CD4-positive, alpha-beta T cell treated with Interleukin-17A for 1 hour (primary cell): ENCODE measurements around the gene CADM3.

Source experiments
- DNase-seq: peaks from one replicate; pipeline ENCODE4 v3.0.0-alpha.2; 2020

Gene CADM3, protein sequence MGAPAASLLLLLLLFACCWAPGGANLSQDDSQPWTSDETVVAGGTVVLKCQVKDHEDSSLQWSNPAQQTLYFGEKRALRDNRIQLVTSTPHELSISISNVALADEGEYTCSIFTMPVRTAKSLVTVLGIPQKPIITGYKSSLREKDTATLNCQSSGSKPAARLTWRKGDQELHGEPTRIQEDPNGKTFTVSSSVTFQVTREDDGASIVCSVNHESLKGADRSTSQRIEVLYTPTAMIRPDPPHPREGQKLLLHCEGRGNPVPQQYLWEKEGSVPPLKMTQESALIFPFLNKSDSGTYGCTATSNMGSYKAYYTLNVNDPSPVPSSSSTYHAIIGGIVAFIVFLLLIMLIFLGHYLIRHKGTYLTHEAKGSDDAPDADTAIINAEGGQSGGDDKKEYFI

DNA sequence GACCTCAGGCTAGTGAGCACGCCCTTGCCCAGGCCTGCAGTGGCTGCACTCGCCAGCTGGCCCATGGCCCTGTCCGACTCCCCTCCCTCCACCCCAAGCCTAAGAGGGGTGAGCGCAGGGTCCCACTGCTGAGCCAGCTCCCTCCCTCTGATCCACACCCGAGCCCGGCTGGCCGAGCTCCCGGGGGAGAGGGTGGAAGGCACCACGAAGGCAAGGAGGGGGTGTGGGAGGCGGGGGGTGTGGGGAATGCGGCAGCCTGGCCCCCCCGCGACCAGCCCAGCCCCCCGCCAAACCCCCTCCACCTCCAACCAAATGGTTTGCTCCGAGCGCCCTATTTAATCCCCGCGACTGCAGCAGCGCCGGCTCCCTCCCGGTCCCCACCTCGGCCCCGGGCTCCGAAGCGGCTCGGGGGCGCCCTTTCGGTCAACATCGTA lies at the start of gene CADM3:
Gene CADM3, plus strand, starts transcription at position 362 of the 434 bp plus-strand sequence. CDS start 151 bp downstream, outside the sequence.
- no peak for DNase-seq

DNA sequence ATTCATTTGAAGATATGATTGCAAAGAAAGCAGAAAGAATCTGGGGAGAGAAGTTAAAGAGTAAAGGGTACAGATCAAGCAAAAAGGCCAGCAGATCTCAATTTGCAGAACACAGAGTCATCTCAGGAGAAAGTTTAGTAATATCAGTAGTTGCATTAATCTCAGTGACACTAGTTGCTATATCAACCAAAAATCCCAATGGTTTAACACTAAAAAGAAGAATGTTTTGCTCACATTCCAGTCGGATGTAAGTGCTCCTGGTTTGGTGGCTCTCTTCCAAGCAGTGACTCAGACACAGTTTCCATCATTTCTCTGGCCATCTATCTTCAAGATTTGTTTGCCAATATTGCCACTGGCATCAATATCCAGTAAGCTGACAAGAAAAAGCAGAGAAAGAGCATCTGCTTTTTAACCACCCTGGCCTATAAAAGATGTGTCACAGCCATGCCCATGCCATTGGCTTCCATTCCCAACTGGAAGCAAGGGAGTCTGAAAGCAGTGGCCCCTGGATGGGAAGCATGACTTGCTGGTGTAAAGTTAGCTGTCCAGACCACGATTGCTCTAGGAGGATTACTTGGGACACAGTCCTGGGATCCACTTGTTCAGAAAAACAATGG lies 49.3 kb upstream of the CADM3 start:
- DNase-seq = no peak

DNA sequence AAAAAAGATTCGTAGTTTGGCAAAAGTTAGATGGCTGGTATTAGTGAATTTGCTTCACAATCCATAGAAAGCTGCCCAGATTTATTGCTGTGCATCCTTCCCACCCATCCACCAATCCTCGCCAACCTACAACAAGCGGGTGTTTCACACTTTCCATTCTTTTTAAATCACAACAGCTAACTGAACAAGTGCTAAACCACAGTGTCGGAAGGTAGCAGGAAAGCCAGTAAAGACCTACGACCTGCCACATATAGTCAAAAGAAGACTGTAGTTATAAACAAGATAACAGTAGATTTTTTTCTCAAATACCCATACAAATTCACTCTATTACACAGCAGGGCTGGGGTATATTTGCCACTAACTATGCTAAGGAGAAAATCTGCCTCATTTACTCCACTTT lies 47.8 kb upstream of the CADM3 start:
- DNase-seq = no peak

DNA sequence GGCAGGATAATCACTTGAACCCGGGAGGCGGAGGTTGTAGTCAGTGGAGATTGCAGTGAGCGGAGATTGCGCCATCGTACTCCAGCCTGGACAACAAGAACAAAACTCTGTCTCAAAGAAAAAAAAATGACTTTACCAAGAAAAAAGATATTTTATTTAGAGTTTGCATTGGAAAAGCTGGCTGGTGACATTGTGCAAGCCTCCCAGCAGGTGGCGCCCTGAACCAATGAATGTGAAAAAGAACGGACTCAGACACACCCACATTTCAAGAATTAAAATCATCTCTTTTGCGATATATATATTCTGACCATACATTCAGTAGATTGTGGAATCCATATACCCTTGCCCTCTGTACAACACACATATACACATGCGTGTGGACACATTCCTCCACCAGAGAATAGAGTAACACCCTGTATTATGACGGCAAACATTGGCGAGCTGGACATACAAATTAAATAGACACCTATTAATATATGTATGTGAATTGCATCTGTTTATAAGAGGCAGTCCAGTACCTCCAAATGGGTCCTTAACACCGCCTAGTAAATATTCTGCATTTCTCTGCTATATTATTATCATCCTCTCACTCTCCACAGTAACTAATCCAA lies 39.0 kb upstream of the CADM3 start:
- DNase-seq = peak; percentile 58

DNA sequence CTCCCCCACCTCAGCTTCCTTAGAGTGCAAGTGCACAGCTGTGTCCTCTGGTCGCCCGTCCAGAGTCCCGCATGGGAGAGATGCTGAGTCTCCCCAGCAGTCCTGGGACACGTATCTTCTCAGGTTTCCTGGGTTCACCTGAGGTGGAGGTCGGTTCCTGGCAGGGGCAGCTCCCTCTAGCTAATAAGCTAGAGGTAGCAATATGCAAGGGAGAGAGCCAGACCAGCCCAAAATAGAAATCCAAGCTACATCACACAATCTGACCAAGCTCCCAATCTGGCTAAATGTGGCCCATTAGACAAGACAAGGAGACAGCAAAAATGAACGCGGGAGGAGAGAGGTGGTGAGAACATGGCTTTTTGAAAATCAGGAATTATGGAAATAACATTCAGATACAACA lies 30.9 kb upstream of the CADM3 start:
- no peak for DNase-seq

DNA sequence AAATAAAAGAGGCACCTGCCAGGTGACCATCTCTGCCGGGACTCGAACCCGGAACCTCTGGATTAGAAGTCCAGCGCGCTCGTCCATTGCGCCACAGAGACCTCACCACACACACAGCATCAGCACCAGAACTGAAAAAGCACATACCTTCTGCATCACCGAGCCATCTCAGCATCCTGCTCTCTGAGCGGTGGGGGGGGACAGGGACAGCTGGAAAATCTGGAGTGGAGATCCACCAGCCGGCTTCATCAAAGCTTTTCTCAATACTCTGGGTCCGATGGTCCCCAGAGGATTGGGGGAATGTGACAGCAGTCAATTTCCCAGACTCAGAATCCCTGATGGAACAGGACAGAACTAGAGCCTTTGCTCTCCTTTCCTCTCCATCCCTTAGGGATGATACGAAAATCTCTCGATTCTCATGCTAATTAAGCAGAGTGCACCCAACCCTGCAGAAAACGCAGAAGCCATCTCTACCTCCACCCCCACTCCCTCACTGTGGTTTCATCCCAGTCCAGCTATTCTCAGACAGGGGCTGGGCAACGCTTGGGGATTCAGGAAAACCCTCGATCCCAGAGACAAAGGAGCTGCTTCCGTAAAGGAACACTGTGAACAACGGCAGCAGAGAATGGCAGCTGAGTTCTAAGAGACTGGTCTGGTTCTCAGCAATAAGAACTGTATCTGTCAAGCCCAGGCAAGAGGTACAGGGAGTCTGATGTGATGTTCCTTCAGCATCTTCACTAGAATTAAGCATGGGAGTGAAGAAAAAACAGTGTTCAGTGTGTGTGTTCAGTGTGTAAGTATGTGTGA lies 29.6 kb upstream of the CADM3 start:
- no peak for DNase-seq

DNA sequence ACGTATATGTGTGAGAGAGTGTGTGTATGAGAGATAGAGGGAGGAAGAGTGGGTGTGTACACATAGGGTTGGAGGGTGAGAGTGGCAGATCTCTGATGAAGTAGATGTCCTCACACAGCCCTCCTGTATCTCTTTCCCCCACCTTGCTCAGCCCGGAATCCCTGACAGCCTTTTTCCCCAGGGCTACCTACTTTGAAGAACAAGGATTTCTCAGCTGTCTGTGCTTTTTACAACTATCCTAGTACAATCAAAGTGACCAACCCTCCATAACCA lies 29.1 kb upstream of the CADM3 start:
- no peak for DNase-seq

DNA sequence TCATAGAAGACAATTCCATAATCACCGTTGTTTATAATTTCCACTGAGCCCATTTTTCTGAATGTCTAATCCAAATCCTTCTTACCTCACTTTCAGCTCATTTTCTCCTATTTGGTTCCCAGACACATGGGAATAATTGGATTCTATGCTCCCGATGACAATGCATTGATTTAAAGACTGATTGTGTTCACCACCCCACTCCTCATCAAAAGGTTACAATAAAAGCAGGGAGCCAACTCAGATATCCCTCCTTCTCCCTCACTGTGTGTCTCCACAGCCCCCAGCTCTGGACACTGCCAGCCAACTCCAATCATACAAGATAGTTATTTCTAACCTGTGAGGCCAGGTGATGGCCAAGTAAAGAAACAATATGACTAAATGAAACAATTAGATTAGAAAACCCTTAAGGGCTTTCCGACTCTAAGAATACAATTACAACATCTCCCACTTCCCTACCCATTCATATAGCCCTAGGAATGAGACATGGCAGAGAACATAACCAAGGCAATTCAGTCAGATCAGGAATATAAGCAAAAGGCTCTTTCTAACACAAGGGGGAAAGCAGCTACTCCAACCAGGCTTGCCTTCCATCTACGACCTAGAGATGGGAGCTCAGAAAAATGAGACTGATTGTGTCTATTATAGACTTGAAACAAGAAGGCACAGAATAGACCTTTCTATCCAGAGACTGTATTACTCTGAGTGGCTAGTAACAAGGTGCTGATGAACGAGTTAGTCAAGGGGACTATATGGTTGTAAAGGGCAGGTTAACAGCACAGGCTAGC lies 28.5 kb upstream of the CADM3 start:
- DNase-seq = no peak

DNA sequence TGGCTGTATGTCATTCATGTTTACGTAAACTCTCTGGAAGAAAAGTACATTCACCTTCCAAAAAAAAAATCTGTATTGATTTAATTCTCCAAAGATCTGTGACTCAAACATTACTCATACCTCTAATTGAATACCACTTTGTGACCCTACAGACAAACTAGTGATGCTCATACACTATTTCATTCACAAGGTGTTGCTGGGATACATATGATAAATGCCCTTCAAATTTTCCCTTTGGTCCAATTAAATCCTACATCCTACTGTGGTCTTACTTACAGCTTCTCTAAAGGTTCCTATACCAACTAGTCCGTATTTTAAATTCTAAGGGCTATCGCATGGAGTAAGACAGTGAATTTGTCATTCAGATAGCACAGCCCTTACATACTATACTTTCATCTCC lies 26.8 kb upstream of the CADM3 start:
- DNase-seq = no peak

DNA sequence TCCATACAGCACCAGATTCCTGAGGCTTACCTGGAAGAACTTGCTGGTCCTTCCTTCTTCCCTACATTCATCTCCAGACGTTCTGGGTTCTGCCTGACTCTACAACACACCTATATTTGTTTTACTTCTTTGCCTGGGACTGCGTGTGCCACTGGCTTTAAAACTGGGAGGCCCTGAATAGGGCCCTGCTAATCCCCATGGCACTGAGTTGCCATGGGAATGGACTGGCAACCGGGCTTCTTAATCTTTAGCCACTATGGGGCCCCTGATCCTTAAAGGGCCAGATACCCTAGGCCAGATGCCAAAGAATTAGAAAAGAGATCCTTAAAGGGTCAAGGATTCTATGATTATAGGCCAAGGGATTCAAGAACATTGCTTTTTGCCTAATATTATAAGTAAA lies 24.4 kb upstream of the CADM3 start:
- DNase-seq = no peak

DNA sequence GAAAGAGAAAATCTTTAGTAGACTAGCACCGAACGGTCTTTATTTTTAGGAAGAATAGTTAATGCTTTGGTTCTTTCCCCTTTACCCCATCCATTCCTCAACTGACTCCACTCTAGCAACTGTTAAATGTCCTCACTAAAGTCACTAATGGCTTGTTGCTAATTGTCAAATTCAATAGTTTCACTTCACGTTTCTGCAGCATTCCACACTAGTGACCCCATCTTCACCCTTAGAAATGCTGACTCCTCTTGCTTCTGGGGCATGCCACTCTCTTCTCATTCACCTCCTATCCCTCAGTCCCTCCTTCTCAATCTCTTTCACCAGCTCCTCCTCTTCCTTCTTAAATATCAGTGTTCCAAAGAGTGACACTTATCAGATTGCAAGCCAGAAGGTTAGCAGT lies 19.4 kb upstream of the CADM3 start:
- DNase-seq = no peak

DNA sequence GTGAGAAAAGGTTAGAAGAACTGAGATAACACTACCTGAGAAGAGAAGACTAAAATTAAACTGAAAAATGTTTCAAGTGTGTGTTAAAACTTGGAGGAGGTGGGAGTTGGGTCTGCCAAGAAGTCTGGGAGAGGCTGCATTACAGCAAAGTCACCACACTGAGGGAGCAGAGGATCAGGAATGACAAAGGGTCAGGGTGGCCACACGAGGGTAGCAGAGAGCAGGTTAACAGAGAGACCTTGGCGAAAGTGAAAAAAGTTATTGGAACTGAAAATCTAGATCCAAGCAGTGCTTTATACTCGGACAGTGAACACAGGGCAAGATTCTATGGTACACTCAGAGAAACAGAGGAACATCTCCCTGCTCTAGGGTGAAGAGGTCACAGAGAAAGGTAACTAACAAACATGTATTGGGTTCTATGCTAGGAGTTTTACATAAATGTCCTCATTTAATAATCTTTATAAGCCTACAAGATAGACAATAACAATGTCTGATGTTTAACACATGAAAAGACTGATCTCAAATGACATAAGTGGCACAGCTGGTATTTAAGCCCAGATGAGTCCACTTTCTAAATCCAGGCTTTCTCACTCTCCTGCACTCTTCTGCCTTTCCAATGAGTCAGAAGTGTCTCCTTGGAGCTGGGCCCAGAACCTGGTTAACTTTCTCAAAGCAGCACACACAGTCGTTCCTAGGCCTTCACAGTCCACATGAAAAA lies 10.3 kb upstream of the CADM3 start:
- peak; percentile 63 for DNase-seq

DNA sequence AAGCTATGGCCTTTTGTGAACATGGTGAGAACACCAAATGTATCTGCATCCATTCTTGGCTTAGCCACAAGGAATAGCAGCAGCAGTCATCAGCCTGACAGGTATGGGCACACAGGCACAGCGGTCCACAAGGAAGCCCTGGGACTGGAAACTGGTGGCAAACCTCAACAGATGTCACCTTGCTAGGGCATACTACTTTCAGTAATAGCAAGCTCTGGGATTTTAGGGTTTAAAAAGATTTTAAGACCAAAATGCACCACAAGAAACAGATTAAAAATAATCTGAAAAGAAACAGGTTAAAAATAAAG lies 9.7 kb upstream of the CADM3 start:
- no peak for DNase-seq

DNA sequence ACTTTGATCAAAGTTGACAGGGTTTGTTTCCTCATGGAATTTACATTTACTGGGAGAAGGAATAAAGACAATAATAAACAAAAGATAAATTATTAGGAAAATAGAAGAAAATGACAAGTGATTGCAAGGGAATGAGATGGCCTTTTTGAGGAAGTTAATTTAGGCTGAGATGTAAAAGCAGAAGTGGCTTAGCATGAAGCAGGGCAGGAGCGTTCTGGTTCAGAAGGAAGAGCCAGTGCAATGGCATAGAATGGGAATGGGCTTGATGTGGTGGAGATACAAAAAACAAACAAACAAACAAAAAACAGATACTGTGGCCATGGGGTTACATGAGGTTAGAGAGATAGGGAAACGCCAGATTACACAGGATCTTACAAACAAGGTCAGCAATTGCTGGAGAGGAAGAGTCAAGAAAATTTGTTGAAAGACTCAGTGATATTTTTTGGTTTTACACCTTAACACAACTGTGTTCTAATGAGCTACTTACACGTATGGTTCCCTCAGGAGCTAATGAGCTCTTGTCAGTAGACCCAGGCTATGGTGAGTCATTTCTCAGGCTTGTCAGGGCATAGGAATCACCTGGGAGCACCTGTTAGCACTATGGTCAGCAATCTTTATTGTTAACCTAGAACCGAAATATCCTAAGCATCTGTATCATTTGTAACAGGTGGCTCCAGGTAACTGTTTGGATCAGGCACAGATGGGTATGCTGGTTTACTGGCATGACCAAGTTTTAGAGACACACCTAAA lies 8.7 kb upstream of the CADM3 start:
- no peak for DNase-seq

DNA sequence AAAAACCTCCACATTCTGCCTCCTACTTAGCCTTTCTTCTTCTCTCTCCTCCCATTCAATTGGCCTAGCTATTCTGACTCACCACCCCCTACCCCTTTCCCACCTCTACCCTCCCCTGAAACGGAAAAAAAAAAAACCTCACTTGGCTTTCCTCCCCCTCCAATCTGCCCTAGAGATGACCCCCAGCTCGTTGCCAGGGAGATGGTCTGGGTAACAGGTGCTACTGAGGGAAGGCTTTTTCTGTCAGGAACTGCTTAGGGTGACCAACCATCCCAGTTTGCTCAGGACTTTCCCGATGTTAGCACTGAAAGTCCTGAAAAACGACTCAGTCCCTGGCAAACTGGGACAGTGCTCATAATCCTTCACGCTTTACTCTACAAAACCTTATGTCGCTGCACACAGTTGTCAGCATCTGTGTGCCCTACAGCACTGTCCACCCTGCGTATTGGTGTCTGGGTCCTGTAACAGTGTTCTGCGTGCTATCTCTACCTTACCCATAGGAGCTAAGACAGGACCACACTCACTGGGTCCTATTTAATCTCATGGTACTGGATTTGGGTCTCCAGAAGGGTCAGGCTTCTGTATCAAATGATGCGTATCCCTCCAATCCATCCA lies 7.7 kb upstream of the CADM3 start:
- no peak for DNase-seq

DNA sequence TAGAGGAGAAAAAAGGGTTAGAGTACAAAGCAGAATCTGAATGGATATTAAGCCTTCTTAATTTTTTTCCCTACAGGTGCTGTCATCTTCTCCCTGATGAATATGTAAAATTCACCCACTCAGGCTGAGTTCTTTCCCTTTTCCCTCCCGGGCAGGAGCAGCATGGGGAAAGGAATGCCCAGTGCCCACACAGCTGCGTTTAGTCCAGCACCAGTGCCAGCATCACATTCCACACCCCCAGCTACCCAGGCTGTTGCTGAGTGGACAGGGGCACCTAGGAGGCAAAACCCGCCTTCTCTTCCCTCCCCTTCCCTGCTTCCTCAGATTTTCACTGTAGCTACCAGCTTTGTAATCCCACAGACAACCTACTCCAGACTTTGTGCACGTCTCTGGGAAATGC lies 3.4 kb upstream of the CADM3 start:
- no peak for DNase-seq

DNA sequence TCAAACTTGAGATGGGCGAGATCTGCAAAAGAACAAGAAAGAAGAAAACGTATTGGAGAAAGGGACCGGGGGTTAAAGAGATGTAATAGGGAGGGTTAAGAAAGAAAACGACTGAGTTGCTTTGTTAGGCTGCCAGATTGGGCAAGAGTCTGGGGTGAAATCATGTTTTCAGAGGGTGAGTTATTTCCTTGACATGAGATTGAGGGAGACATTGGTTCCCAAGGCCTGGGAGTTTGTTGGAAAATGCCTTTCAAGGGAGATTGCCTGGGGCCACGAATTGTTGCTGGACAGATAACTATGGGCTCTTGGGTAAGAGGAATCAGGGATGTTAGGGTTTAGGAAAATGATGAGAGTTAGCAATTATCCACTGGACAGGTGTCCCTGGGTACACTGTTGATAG lies 776 bp upstream of the CADM3 start:
- no peak for DNase-seq

DNA sequence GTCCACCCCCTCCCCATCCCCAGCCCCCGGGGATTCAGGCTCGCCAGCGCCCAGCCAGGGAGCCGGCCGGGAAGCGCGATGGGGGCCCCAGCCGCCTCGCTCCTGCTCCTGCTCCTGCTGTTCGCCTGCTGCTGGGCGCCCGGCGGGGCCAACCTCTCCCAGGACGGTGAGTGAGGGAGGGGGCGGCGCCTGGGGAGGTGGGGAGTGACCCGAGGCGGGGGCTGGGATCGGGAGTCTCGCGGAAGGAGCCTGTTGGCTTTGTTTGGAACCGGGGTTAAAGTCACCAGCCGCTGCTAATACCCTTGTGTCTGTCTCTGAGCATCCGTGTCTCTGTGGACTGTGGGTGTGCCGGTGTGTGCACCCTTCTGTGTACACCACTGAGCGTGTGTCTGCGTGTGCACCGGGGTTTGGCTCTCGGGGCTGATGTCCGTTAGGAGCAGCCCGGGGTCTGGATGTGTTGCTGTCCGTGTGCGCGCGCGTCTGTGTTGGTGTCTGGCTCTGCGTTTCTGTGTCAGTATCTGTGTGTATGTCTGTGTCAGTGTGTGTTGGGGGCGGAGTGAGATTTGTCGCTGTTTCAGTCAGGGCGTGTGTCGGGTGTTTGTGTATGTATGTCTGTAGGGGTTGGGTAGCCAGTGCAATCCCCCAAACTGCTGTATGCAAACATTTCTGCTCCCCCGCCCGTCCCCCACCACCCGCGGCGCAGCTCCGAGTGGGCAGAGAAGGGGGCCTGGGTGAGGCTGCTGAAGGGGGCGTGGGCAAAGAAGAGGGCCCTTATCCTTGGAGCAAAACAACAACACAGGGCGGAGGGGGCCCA lies 480 bp downstream of the CADM3 start:
- DNase-seq = no peak

DNA sequence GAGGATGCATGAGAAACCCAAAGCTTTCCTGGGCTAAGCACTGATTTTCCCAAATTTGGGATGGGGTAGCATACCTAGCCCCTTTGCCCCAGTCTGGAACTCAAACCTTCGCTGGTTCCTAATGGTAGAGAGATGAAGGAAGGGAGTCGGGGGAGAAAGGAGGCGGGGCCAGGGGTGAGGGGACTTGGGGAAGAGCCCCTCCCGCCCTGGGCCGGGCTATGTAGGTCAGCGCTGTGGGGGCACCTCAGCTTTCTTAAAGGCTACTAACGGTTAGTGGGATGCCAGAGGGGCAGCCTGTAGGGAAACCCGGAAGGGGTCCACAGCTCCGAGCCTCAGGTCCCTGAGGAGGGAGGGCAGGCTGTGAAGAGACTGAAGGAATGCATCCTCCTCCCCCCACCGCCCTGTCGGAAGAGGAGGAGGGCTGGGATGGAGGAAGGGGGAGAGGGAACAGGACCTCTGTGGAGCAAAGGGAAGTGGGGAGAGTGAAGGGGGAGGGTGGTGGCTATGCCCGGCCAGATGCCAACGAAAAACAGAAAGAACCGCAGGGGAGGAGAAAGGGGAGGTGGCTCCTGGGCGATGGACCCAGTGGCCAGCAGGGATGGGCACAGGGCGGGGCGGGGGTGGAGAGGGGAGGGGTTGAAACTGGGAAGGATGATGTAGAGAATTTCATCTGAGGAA lies 1.3 kb downstream of the CADM3 start:
- DNase-seq = no peak

DNA sequence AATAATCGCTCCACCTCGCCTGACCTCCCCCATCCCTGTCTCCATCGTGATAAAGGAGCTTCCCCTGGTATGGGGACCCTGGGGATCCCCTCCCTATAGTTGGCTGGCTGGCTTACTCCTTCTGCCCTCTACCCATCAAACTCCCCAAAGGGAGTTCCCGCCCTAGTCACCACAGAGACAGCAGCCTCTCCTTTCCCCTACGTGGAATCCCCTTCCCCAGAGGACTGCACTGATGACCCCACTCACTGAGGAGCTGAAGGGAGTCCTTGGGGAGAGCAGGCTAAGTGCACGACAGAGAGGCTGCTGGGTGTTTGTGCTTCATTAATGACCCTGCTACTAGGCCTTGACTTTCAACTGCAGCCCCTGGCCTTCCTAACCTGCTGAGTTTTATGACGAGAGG lies 1.9 kb downstream of the CADM3 start:
- DNase-seq = no peak
